ENCODE measurements around the gene PFDN5.

- TF ChIP-seq CBX5 (IDR thresholded peaks at IDR 0.05; ENCODE audit: borderline replicate concordance, low read depth) = no peak
- no peak for TF ChIP-seq MXI1 (IDR thresholded peaks at IDR 0.05; ENCODE audit: low read depth, low read length)
Observed at GRCh38 chr12:53268630-53269562, 26.4 kb upstream of the PFDN5 start.

Measured in K562 (cell line).